Activated CD4-positive, CD25-positive, alpha-beta regulatory T cell treated with anti-CD3 and anti-CD28 coated beads, Interleukin-2, amount 50 U/mL, for 72 hours (primary cell): ENCODE results near the gene ITGA3.
"Not testable (repeated sequence)": the region's sequence is repeated elsewhere in the genome, so short reads cannot be mapped to it uniquely, and the experiment has no call there.

Experiments used
- DNase-seq: peaks from one replicate; pipeline ENCODE4 v3.0.0; 2021

Gene ITGA3

GRCh38 chr17:50035945-50036344 lies 20.0 kb upstream of the ITGA3 start:
- no peak for DNase-seq

GRCh38 chr17:50036455-50037261 lies 19.3 kb upstream of the ITGA3 start:
- no peak for DNase-seq

DNA sequence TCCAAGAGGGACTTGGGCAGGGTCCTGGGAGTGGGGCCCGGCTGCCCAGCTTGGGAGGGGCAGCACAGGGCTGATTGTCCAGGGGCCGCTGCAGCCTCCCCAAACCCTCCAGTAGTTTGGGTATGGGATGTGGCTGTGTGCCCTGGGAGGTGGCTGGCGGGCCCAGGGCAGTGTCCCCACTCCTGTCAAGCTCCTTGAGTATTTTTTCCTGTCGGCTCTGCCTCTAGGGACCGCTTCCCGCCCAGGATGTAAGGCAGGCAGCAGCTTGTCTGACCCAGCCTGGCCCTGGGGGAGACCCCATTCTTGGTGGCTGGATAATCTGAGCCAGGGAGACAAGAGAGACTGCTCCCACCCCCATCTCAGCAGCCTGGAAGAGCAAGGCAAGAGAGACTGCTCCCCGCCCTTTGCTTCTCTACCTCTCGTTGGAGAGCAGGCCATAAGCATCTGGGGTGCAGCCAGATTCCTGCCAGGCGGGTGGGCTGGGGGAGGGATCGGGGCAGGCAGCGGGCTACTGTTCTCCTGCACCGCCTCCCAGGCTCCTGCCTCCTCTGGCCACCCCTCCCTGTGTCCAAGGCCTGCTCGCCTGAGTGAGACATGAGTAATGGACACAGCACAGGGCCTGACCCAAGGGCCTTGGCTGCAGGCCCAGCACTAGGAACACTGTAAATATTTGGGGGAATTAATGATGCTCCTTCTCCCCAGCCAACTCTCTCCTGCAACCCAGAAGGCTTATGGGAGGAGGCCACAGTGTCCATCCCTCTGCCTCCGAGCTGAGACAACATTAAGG lies 18.4 kb upstream of the ITGA3 start:
- no peak for DNase-seq

DNA sequence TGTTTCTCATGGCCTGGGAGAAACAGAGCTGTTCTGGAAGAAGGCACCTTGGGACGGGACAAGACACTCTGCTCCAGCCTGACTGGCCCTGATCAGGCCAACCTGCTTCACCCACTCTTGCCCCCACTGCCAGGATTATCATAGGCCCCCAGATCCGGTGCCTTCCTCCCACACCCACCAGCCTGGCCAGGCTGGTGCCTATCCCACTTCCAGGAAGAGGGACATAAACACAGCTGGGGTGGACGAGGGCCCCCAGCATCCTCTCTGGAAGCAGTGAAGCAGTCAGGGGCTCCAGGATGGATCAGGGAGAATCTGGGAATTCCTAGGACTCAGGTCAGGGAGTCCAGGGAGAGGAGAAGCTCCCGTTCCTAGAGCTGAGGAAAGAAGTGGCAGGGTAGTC lies 16.9 kb upstream of the ITGA3 start:
- no peak for DNase-seq

DNA sequence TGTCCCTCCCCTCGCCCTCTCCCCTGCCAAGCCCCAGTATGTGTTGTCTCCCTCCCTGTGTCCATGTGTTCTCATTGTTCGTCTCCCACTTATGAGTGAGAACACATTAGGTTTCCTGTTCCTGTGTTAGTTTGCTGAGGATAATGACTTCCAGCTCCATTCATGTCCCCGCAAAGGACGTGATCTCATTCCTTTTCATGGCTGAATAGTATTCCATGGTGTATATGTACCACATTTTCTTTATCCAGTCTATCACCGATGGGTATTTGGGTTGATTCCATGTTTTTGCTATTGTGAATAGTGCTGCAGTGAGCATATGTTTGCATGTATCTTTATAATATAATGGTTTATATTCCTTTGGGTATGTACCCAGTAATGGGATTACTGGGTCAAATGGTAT lies 15.4 kb upstream of the ITGA3 start:
- DNase-seq, result not testable (repeated sequence)

- DNase-seq, result no peak
These were observed 13.7 kb upstream of the ITGA3 start for GRCh38 chr17:50042211-50042610.

DNA sequence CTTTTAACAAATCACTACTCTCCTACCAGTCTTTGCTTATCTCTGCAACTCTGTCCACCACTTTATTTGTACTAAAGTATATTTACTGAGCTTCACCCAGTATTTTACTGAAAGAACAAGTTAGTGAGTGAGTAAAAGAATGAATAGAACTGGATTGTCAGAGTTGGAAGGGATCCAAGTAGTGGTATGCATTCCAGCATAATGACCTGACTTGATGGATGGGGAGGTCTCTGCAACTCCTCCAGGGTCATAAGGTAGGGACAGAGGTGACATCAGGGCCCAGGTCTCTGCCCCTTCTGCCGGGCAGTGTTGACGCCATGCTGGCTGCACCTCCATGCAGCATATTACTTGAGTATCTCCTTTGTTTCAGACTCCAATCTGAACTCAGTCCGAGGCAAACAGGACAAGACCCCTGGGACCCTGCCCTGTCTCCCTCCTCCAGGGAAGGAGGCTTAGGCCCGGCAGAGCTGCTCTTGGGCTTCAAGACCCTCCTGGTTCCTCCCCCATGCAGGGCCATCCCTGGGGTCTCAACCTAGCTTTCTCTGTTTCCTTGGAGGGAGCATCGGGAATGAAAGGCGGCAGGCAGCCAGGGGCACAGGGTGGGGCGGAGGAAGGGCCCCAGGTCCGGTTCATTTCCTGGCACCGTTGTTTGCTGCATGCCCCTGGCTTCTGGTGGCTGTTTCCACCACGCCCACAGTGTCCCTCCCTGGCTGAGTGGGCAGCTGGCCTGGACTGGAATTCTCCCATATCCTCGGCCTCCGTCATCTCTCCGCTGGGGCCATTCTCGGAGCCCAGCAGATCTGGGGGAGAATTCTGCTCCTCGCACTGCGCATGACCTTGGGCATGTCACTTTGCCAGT lies 12.4 kb upstream of the ITGA3 start:
- DNase-seq, result no peak

- no peak for DNase-seq
These were observed 11.4 kb upstream of the ITGA3 start for GRCh38 chr17:50044483-50044882.

DNA sequence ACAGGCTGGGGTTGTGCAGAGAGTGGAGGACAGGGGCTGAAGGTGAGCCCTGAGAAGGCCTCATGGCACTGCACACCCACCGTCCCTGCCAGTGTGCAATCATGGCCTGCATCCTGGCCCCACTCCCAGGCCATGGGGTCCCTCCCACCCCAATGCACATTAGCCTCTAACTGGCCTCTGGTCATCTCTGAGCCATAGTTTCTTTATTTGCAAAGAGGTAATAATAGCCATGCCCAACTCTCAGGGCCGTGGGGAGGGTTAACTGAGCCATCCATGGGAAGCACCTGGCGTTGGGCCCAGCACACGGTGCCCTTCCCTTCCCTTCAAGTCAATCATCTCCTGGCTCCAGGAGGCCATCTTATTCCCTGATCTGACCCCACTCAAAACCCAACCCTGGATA lies 10.8 kb upstream of the ITGA3 start:
- DNase-seq, result no peak

DNA sequence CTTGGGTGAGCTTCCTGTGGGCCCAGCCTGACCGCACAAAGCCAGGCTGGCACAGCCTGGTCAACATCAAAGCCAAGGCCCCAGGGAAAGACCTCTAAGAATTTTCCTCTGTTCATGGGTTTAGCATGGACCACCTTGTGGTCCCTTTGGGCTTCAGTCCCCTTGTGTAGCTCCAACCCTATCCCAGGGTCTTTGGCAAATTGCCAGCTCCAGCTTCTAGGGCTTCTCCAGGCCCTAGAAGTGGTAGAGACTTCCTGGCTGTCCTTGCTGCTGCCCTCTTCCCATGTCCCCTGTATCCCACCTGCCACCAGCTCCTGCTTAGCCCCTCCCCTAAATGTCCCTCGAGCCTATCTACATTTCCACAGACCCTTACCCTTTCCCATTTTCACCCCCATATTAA lies 9.7 kb upstream of the ITGA3 start:
- DNase-seq, result no peak

DNA sequence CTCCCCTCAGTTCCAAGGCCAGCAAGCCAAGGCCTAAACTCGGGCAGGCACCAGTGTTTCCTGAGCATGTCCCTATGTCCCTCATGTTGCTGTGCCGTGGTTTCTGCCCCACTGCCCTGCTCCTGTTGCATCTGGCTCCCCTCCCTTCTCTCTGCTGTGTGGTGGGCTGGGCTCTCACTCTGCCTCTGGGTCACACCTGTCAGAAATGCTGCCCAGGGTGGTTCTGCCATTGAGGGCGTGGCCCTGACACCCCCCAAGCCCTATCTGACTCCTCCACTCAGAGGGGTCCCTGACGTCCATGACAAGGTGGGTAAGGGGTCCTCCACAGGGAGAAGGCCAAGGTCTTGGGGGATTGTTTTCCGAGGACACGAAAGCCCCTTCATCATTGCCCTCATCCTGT lies 9.2 kb upstream of the ITGA3 start:
- no peak for DNase-seq

DNA sequence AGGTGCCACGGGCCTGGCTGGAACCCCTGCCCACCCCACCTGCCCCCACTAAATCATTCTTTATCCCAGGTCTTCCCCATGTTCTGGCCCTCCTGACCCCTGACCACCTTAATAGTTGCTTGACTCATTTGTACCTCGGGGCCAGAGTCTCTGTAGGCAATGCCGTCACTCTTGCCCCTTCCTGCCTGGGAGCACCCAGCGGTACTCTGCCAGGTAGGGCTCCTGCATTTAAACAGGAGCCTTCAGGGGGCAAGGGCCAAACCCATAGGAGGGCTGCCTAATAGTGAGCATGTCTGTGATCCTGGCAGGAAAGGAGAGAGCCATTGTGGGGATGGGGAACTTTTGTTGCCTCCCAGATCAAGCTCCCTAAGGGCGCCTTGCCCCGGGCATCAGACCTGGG lies 8.8 kb upstream of the ITGA3 start:
- no peak for DNase-seq

DNA sequence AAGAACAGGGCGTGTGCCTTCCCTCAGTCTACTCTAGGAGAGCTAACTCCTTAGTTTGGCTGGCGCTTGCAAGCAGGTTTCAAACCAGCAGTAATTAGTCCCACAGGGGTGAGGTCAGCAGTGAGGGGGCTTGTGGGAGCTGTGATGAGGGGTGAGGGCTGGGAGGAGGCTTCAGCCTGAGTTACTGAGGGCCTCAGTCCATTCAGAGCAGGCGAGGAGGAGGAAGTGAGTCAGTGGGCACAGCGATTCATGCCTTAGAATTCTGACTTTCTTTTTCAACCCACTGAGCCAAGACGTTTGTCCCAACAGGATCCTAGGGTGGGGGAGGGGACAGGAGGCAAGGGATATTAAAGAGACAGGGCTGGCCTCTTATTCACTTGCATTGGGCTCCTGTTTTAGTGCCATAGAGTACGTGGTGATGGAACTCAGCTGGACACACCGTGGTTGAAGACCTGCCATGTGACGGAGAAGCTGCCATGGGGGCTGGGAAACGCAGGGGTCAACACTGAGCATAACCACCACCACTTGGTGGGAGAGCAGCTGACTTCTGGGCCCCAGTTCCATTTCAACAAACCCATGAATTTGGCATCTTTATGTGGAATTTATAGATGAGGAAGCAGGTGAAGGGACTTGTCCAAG lies 8.3 kb upstream of the ITGA3 start:
- DNase-seq, result no peak

GRCh38 chr17:50048146-50048720 lies 7.7 kb upstream of the ITGA3 start:
- no peak for DNase-seq

GRCh38 chr17:50048988-50049387 lies 6.9 kb upstream of the ITGA3 start:
- no peak for DNase-seq

DNA sequence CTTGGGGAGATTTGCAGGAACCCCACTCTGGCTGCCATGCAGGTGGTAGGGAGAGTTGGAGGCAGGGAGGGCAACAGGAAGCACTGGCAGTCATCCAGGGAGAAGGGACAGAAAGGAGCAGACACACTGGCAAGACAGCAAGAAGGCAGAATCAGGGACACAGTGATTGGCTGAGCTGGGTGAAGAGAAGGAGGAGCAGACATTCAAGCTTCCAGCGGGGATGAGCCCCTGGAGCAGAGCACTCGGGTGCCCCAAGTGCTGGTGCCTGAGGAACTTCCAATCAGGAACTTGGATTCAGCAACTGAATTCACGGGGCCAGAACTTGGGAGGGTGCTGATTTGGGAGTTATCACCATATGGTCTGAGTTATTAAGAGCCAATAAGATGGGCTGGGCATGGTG lies 6.3 kb upstream of the ITGA3 start:
- no peak for DNase-seq

DNA sequence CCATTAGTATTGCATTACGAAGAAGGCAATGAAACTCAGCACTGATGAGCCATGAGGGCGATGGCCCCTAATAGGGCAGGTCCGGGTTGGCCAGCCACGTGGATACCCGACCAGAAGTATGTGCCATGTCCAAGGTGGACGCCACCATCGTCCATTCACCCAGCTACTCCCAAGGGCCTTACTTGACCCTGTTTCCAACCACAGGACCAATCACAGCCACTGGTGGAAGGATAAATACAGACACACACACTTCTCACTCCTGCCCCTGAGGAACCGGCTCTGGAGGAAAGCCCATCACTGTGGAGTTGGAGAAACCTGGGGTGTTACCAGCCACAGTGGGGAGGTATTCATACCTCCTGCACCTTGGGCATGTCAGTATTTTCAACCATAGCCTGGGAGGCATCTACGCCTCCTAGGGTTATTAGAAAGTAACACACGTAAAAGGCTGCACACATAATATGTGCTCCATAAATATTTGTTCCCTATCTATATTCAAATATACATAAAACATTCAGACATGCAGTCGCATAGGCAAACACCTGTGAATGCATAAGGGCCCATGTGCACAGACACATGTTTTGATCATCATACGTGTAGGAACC lies 5.4 kb upstream of the ITGA3 start:
- DNase-seq, result no peak

GRCh38 chr17:50051082-50051576 lies 4.8 kb upstream of the ITGA3 start:
- peak; percentile 64 for DNase-seq

DNA sequence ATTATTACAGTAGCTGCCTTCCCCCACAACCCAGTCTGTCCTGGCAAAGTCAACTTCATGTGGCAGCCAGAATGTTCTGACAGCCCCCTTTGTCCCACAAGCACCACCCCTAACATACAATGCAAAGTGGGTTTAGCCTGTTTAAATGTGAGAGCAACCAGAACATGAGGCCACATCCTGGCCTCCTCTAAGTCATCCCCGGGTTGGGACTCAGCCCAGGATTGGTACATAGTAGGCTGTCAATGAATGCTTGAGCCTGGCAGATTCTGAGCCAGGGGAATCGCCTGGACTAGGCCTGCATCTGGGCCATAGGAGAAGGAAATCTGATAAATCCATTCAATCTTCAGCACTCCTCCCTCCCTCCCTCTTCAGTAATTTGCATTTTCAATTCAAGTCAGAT lies 4.3 kb upstream of the ITGA3 start:
- DNase-seq, result no peak

DNA sequence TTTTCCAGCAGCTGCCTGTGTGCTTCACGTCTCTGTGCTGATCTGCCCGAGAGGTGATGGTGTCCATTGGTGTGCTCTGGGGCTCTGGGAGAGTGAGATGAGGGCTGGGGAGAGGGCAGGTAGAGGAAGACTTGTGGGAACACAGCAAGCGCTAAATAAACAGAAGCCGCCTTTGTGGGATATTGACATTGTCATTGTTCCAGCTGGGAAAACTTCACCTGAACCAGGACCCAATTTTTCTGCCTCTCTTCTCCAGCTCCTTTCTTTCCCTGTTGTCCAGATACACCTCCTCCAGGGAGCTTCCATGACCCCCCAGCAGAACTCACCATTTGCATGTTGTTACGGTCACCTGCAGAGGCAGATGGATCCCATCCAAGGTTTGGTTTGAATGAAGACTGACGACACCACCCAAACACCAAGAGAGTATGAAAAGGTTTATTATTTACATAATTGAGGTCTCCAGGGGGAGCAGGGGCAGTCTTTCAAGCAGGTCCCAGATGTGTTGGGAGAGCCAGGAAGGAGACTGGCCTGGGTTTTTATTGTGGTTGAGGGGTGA lies 3.6 kb upstream of the ITGA3 start:
- no peak for DNase-seq

DNA sequence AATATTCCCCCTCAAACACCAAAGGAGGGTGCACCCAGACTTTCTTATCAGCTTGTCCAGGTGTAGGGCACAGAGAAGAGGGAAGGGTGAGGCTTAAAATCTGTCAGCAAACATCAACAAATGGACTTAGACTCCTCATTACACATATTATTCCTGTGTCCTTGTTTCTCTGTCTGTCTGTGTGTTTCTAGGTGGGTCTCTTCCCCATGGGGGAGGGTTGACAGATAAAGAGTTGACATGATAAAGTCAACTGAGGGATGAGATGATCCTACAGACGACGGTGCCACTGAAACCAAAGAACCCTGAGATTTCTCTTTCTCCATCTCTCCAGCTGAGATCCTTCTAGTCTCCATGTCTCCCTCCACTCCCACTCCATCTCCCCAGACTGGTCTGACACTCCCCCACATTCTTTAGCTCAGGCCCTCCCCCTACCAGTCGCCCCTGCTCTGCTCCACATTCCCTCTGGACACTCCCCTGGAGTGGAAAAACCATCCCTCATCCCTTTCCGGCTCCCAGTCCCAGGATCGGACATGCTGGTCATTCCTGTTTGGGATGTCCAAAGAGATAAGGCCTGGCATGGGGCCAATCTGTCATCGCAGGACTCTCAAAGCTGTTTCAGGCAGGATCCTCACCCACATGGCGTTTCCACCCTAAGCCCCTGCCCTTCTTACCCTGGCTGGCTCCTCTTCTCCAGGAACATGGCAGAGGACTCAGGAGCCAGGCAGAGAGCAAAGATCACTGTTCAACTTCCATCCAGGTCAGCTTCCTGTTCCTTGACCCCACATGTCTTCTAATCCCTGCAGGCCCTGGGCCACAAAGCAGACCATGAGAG lies 2.9 kb upstream of the ITGA3 start:
- DNase-seq, result no peak
